Keratinocyte (primary cell): ENCODE results near the gene SH3PXD2A.

ENCODE experiments used
- CTCF ChIP-seq, 3 experiments: IDR thresholded peaks in 1 of 3; conservative IDR thresholded peaks in 1 of 3; optimal IDR thresholded peaks in 1 of 3; 2 replicates in 2 of 3; 3 replicates in 1 of 3; pipeline versions ENCODE3 to v1.5.1; 2011; ENCODE audit warnings: low read length in 3 of 3, mild to moderate bottlenecking in 3 of 3, moderate library complexity in 2 of 3, control low read depth in 1 of 3, inconsistent platforms in 1 of 3; ENCODE audit not compliant: insufficient read depth in 2 of 3; ENCODE audit errors: extremely low read depth in 1 of 3
- EZH2 ChIP-seq: IDR thresholded peaks from one replicate; pipeline ENCODE4 v1.6.1; 2012; ENCODE audit warnings: inconsistent platforms, mild to moderate bottlenecking, low read length, moderate library complexity

DNA sequence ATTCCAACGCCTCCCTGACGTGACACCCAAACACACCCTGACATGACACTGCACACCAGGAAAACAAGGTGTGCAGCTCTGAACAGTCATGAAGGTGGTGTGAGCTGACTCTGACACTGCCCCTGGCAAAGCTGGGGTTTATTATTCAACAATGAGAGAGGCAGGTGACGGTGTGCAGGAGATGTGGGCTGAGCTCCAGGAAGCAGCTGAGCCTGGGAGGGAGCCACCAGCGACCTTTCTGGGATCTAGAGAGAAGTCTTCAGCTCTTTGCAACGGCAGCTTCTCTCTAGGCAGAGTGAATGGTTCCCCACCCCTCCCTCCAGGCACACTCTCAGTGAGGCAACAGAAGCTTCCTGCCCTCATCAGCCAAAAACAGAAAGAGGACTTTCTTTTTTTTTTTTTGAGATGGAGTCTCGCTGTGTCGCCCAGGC lies 65.6 kb downstream of the SH3PXD2A start:
- no peak for TF ChIP-seq CTCF (optimal IDR thresholded peaks at IDR 0.05 in 1 of 3, IDR thresholded peaks at IDR 0.05 in 1 of 3, conservative IDR thresholded peaks at IDR 0.05 in 1 of 3; ENCODE audit: extremely low read depth in 1 of 3, insufficient read depth in 2 of 3, low read length in 3 of 3)
- no peak for TF ChIP-seq EZH2
